ENCODE measurements around the gene TCTN2.

The TCTN2 gene

GRCh38 chr12:123686636-123687190 lies 15.8 kb downstream of the TCTN2 start:
- no peak for DNase-seq

GRCh38 chr12:123690191-123690840 lies 19.4 kb downstream of the TCTN2 start:
- DNase-seq, result no peak

- no peak for DNase-seq
Observed at GRCh38 chr12:123696207-123696606, 25.3 kb downstream of the TCTN2 start.

GRCh38 chr12:123696646-123697045 lies 25.7 kb downstream of the TCTN2 start:
- DNase-seq, result no peak

GRCh38 chr12:123705935-123706334 lies 35.0 kb downstream of the TCTN2 start:
- DNase-seq, result no peak

- DNase-seq, result no peak
Observed at GRCh38 chr12:123707466-123707865, 36.6 kb downstream of the TCTN2 start.

- DNase-seq, result no peak
Observed at GRCh38 chr12:123712780-123713319, 41.9 kb downstream of the TCTN2 start.

- DNase-seq, result no peak
Observed at GRCh38 chr12:123713398-123713797, 42.5 kb downstream of the TCTN2 start.

GRCh38 chr12:123713823-123714585 lies 43.1 kb downstream of the TCTN2 start:
- no peak for DNase-seq

- no peak for DNase-seq
Observed at GRCh38 chr12:123715195-123715594, 44.3 kb downstream of the TCTN2 start.

GRCh38 chr12:123717350-123717749 lies 46.4 kb downstream of the TCTN2 start:
- no peak for DNase-seq

- no peak for DNase-seq
Observed at GRCh38 chr12:123720141-123720814, 49.4 kb downstream of the TCTN2 start.

- no peak for DNase-seq
Observed at GRCh38 chr12:123721245-123721644, 50.3 kb downstream of the TCTN2 start.

GRCh38 chr12:123723011-123723410 lies 52.1 kb downstream of the TCTN2 start:
- no peak for DNase-seq

GRCh38 chr12:123723765-123724164 lies 52.9 kb downstream of the TCTN2 start:
- DNase-seq, result no peak

GRCh38 chr12:123726244-123726643 lies 55.3 kb downstream of the TCTN2 start:
- no peak for DNase-seq

GRCh38 chr12:123726962-123727361 lies 56.0 kb downstream of the TCTN2 start:
- DNase-seq, result no peak

- DNase-seq, result no peak
Observed at GRCh38 chr12:123727878-123728277, 57.0 kb downstream of the TCTN2 start.

- no peak for DNase-seq
Observed at GRCh38 chr12:123731596-123731995, 60.7 kb downstream of the TCTN2 start.

GRCh38 chr12:123732251-123732650 lies 61.3 kb downstream of the TCTN2 start:
- no peak for DNase-seq

GRCh38 chr12:123733229-123733628 lies 62.3 kb downstream of the TCTN2 start:
- no peak for DNase-seq

GRCh38 chr12:123734268-123734667 lies 63.4 kb downstream of the TCTN2 start:
- DNase-seq, result no peak

- DNase-seq, result no peak
Observed at GRCh38 chr12:123741937-123742572, 71.1 kb downstream of the TCTN2 start.

Data from fibroblast of skin of scalp (primary cell).